8988T (cell line): ENCODE measurements around the gene H1-8.

ENCODE experiments used
- DNase-seq: peaks from one replicate; pipeline ENCODE4 v3.0.0; 2011

Gene H1-8

DNA sequence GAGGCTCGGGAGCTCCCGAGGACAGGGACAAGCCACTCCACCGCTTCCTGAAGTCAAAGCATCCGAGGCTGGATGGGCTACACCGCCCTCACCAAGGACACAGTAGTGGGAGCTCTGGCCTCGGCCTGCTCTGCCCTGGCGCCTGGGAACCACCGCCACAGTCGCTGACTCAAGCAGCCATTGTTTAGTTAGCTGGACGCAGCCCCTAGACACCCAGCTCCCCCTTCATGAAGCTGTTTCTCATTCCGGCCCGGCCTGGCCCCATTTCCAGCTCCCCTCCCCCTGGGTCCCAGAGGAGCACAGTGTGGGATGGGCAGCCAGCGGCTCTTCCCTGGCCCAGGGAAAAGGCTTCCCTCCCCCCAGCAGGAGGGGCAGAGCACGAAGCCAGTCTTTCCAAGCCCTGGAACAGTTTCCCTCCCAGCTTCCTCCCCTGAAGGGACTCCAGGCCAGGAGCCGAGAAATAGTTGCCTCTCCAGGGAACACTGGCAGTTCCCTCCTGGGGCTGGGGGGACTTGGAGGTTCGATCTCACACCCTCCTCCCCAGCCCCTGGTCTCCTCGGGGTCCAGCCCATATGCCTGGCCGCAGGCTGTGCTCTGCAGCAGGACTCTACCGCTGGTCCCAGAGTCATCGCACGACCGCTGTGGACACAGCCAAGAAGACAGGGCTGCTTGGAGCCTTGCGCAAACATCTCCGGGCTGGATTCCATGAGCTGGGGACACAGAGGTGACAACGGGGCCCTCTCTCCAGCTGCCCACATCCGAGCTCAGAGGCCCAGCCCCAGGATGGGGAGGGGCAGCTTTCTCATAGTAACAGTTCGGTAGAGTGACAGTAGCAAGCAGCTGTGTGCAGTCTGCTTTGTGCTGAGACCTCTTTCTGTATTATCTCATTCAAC is 53.5 kb downstream of the H1-8 start:
- no peak for DNase-seq

- DNase-seq, result no peak
These were observed 54.4 kb downstream of the H1-8 start for GRCh38 chr3:129597087-129597999.

GRCh38 chr3:129598000-129598381 is 55.0 kb downstream of the H1-8 start:
- no peak for DNase-seq

- no peak for DNase-seq
These were observed 55.5 kb downstream of the H1-8 start for GRCh38 chr3:129598484-129598883.

DNA sequence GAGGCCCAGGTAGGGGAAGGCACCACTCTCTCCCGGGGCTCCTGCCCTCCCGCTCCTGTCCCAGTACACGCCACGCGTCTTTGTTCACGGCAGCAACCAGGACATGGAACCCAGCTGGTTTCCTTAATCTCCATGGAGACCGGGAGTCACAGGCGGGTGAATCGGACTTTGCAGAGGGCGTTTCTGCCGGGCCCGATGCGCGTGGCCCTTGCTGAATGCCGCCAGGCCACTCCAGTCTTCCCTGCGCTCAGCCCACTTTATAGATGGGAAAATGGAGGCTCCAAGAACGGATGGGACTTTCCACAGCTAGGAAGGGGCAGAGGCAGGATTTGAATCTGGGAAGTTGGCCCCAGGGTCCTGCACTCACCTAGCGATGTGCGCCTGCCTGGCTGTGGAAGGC is 56.1 kb downstream of the H1-8 start:
- no peak for DNase-seq

GRCh38 chr3:129599607-129600006 is 56.6 kb downstream of the H1-8 start:
- peak; percentile 63 for DNase-seq

DNA sequence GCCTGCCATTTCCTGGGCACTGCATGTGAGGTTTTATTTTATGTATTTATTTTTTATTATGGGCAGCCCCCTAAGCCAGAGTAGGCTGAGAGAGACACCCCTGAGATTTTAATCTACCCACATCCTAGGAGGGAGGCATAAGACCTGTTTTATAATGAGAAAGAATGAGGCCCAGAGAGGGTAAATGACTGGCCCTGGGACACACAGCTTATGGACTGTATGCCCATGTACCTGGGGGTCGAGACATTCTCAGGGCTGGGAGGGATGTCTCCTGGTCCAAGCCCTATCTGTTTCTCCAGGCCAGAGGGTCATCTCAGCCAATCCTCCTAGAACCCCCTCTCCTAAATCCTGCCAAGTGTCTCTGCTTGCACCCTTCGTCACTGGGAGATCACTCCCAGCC is 57.4 kb downstream of the H1-8 start:
- no peak for DNase-seq
